Colonic mucosa (tissue), 4 donors: ENCODE measurements around the gene STX16. TPM values are rescaled to one million over a fixed set of nuclear protein-coding genes. Genes with fewer than 3 reads are reported as not detected.

Experiments
- DNase-seq: peaks from one replicate; pipeline ENCODE4 v3.0.0-alpha.2; 2020
- H3K27ac ChIP-seq: fragments of 200-600 bp; one replicate; pipeline ENCODE4 v1.8.0; 2021
- H3K27me3 ChIP-seq: fragments of 200-600 bp; one replicate; pipeline ENCODE4 v1.8.0; 2021
- H3K36me3 ChIP-seq: fragments of 200-600 bp; one replicate; pipeline ENCODE4 v1.8.0; 2021
- H3K4me1 ChIP-seq: fragments of 200-600 bp; one replicate; pipeline ENCODE4 v1.8.0; 2021; ENCODE audit warnings: mild to moderate bottlenecking
- H3K4me3 ChIP-seq: fragments of 200-600 bp; one replicate; pipeline ENCODE4 v1.8.0; 2021
- H3K9ac ChIP-seq, 2 donors: one replicate each; pipeline ENCODE4 v1.7.0; 2013; ENCODE audit warnings: control low read depth in 2 of 2, low read depth in 2 of 2, low read length in 2 of 2
- H3K9me3 ChIP-seq: fragments of 200-600 bp; one replicate; pipeline ENCODE4 v1.8.0; 2021
- CTCF ChIP-seq: fragments of 200-600 bp; IDR thresholded peaks from one replicate; pipeline ENCODE4 v1.8.0; 2022; ENCODE audit warnings: antibody characterized with exemption, mild to moderate bottlenecking
- intact Hi-C: fragments of 100-400 bp; cut with DNase I; formaldehyde crosslinking; loops from one replicate; pipeline ENCODE4 v1.14.1; 2022
- total RNA-seq, 2 donors: library from RNA; stranded (reverse); fragmentation: NEBNext Ultra II Directional in 1 of 2; extraction: Animal tissue kit (Norgen Biotek cat#: 25700) in 1 of 2; gene quantifications; one replicate each; pipeline ENCODE4 v1.2.1, GENCODE V29; 2021
- donor health status: healthy.
- donor health status: DM: no; HTN: no; CAD: no.
- donor health status: DM: no; HTN: no; CAD: no.

Gene STX16
- total RNA-seq, 2 donors from 2014 or later = 36.3 to 38.3 TPM

- intact Hi-C loops = no loop called here
- Histone ChIP-seq H3K9me3 (no peaks in the 10 kb centered on the region), H3K36me3 (no peaks in the 10 kb centered on the region), H3K4me1 (no peaks in the 10 kb centered on the region), H3K27ac (no peak overlapping the region), H3K4me3 (no peak overlapping the region), H3K27me3 (no peaks in the 10 kb centered on the region), H3K9ac (no peak overlapping the region)
- DNase-seq = no peak
- no peak for TF ChIP-seq CTCF
Measured at GRCh38 chr20:58659841-58660240, 8.8 kb downstream of the STX16 start.

GRCh38 chr20:58660855-58661597, 9.9 kb downstream of the STX16 start:
- no peaks in the 10 kb centered on the region for H3K27me3 ChIP-seq
- no peaks in the 10 kb centered on the region for H3K36me3 ChIP-seq
- H3K4me1 ChIP-seq = no peaks in the 10 kb centered on the region
- no peak overlapping the region for H3K9ac ChIP-seq
- TF ChIP-seq CTCF = no peak
- no peak overlapping the region for H3K27ac ChIP-seq
- H3K4me3 ChIP-seq = no peak overlapping the region
- no peaks in the 10 kb centered on the region for H3K9me3 ChIP-seq
- DNase-seq = no peak
- intact Hi-C loops = no loop called here

- intact Hi-C loops = no loop called here
- Histone ChIP-seq H3K4me1 (no peaks in the 10 kb centered on the region), H3K9ac (no peak overlapping the region), H3K27ac (no peak overlapping the region), H3K27me3 (no peaks in the 10 kb centered on the region), H3K36me3 (no peaks in the 10 kb centered on the region), H3K4me3 (no peak overlapping the region), H3K9me3 (no peaks in the 10 kb centered on the region)
- TF ChIP-seq CTCF = no peak
- DNase-seq = no peak
Measured at GRCh38 chr20:58661598-58662473, 10.8 kb downstream of the STX16 start.

- H3K4me3 ChIP-seq = no peak overlapping the region
- H3K36me3 ChIP-seq = no peaks in the 10 kb centered on the region
- H3K27ac ChIP-seq = no peak overlapping the region
- no peak for DNase-seq
- no peaks in the 10 kb centered on the region for H3K4me1 ChIP-seq
- no peaks in the 10 kb centered on the region for H3K27me3 ChIP-seq
- intact Hi-C loops = no loop called here
- no peak overlapping the region for H3K9ac ChIP-seq
- no peak for TF ChIP-seq CTCF
- no peaks in the 10 kb centered on the region for H3K9me3 ChIP-seq
Measured at GRCh38 chr20:58664331-58664730, 13.2 kb downstream of the STX16 start.

GRCh38 chr20:58664883-58665282, 13.8 kb downstream of the STX16 start:
- TF ChIP-seq CTCF = no peak
- intact Hi-C loops = no loop called here
- Histone ChIP-seq H3K27ac (no peak overlapping the region), H3K4me3 (no peak overlapping the region), H3K9me3 (no peaks in the 10 kb centered on the region), H3K4me1 (no peaks in the 10 kb centered on the region), H3K27me3 (no peaks in the 10 kb centered on the region), H3K36me3 (no peaks in the 10 kb centered on the region), H3K9ac (no peak overlapping the region)
- no peak for DNase-seq
